Pancreas (tissue), 10 donors: ENCODE results near the gene HIVEP2. TPM values are rescaled to one million over a fixed set of nuclear protein-coding genes. Genes with fewer than 3 reads are reported as not detected.

Experiments
- ATAC-seq, 4 donors: fragments of 200-7000 bp; cut with Tn5 transposase; one replicate each; pipeline versions ENCODE4 v1.8.0 to v1.9.1; 2020; ENCODE audit warnings: mild to moderate bottlenecking in 4 of 4, moderate library complexity in 4 of 4
- DNase-seq, 6 donors: peaks; one replicate each; pipeline ENCODE4 v3.0.0-alpha.2; 2020
- FAIRE-seq: peaks from 2 replicates; lab custom pipeline; 2012; peaks lifted over from hg19 to GRCh38; lab: Jason Lieb, UNC
- H3K27ac ChIP-seq, 4 donors: fragments of 200-600 bp; sonication (generic); 1 replicate in 3 of 4; 2 replicates in 1 of 4; pipeline versions ENCODE4 v1.5.0 to v1.8.0; 2020
- H3K27me3 ChIP-seq, 4 donors: fragments of 200-600 bp; one replicate each; pipeline ENCODE4 v1.8.0; 2021
- H3K36me3 ChIP-seq, 3 donors: fragments of 200-600 bp; sonication (generic) in 1 of 3; one replicate each; pipeline versions ENCODE4 v1.5.0 to v1.8.0; 2020 to 2021
- H3K4me1 ChIP-seq, 3 donors: fragments of 200-600 bp; one replicate each; pipeline ENCODE4 v1.8.0; 2021
- H3K4me3 ChIP-seq, 4 donors: fragments of 200-600 bp; sonication (generic) in 2 of 4; one replicate each; pipeline versions ENCODE4 v1.5.0 to v1.8.0; 2020 to 2021
- H3K9me3 ChIP-seq, 4 donors: fragments of 200-600 bp; one replicate each; pipeline ENCODE4 v1.8.0; 2021
- WGBS, 2 donors: extraction: QIAGEN DNeasy Blood & Tissue Kit; methylation state at CpG; one replicate each; pipeline ENCODE4 v1.1.7; 2013; 5-methylcytosine and 5-hydroxymethylcytosine counted together
- intact Hi-C, 3 donors: fragments of 100-400 bp; cut with DNase I; formaldehyde crosslinking; loops; one replicate each; pipeline versions ENCODE4 v1.11.1 to v1.14.2; 2022
- polyA plus RNA-seq, 2 donors: library from polyadenylated mRNA; stranded (reverse); fragments of 200-250 nt; gene quantifications; one replicate each; pipeline ENCODE4 v1.2.3, GENCODE V29; 2013
- total RNA-seq, 6 donors: library from RNA; stranded (reverse); fragmentation: NEBNext Ultra II Directional in 4 of 6; extraction: Animal tissue kit (Norgen Biotek cat#: 25700) in 4 of 6; gene quantifications; one replicate each; pipeline versions ENCODE4 v1.2.1 to v1.2.4, GENCODE V29; 2021 to 2023
- TF ChIP-seq, protein P1 (sequence below), 4 donors: fragments of 200-600 bp; sonication (generic) in 3 of 4; IDR thresholded peaks; one replicate each; pipeline versions ENCODE4 v1.5.0 to v1.8.0; 2021; ENCODE audit warnings: antibody characterized with exemption in 4 of 4
- donor health status: healthy with polysubstance abuse.
- donor health status: DM: no; HTN: no; CAD: no; lungs with moderate emphysema.
- donor health status: DM: no; HTN: no; CAD: no.
- donor health status: control.
- donor health status: control.
- donor health status: Bipolar disorder and iron deficiency.
- donor health status: DM: yes; HTN: yes; CAD: no.
- donor health status: DM: no; HTN: no; CAD: no.
- donor health status: DM: no; HTN: no; CAD: no.
- donor health status: DM: yes; HTN: yes; CAD: no.

Gene HIVEP2
- total and polyA plus RNA-seq, 8 donors, result 3.8 to 14.0 (median 8.6) TPM

DNA sequence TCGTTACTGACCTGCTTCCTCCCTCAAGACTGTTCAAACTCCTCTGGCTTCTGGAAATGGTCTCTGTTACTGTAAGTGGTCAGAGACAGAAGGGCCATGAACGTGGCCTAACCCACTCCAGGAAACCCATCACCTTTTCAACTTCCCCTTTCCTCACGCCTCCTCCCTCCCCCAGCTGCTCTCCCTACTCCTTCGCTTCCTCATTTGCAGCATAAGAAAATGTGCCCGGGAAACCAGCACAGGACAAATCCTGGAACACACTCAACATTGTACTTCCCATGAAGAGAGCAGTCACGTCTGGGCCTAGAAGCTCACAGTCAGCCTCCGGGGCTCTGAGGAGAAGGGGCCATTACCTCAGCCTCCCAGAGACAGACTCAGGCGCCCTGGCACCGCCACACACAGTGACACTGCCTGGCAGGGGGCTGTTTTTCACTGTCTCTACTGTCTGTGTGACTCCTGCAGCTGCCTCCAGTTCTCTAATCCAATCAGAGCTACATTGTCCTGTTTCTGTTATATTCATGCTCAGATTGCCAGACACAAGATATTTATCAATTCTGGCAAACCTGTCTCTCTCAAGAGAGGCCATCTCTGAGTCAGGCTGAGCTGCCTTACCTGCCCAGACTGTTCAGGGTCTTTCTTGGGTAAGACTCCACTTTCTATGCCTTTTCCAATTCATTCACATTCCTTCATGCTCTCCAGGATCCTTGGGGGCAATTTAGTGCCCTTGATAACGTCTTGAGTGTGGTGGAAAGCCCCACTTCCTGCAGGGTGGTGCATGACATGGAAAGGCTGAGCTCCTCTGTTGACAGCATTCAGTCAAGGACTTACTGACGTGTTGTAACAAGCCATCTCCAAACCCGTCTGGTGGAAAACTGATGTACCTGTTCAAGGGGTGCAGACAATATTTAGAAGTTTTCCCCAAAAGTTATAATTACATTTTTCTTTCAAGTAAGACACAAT is 242.2 kb downstream of the HIVEP2 start:
- peaks cover 0 to 4% (median 0%) of the 10 kb centered on the region in 3 donors for H3K4me1 ChIP-seq

More for the DNA sequence above, 242.2 kb downstream of the HIVEP2 start:
- DNase-seq (peak in 1 of 6 donors; percentile 43), ATAC-seq (peak in 3 of 4 donors; percentile 50 to 77 (median 68)), FAIRE-seq (no peak)
- TF ChIP-seq, protein P1, sequence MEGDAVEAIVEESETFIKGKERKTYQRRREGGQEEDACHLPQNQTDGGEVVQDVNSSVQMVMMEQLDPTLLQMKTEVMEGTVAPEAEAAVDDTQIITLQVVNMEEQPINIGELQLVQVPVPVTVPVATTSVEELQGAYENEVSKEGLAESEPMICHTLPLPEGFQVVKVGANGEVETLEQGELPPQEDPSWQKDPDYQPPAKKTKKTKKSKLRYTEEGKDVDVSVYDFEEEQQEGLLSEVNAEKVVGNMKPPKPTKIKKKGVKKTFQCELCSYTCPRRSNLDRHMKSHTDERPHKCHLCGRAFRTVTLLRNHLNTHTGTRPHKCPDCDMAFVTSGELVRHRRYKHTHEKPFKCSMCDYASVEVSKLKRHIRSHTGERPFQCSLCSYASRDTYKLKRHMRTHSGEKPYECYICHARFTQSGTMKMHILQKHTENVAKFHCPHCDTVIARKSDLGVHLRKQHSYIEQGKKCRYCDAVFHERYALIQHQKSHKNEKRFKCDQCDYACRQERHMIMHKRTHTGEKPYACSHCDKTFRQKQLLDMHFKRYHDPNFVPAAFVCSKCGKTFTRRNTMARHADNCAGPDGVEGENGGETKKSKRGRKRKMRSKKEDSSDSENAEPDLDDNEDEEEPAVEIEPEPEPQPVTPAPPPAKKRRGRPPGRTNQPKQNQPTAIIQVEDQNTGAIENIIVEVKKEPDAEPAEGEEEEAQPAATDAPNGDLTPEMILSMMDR (IDR thresholded peaks at IDR 0.05), result no peak
- Histone ChIP-seq H3K4me3 (no peak overlapping the region), H3K27me3 (no peaks in the 10 kb centered on the region), H3K36me3 (no peaks in the 10 kb centered on the region), H3K27ac (peak overlapping the region in 1 of 4 donors; percentile 37), H3K9me3 (no peaks in the 10 kb centered on the region)
- intact Hi-C loops, result no loop called here
- 67 to 68% methylated on average over 12 of the region's 12 CpGs for WGBS, 2 donors

Other genes starting within 250 kb of the HIVEP2 start
- 10 to 100 TPM in 4 of 6 donors, 1 to 10 TPM in 2; 8.7 to 18.7 (median 12.8) TPM for gene AIG1, start 115.7 kb upstream of the HIVEP2 start, total RNA-seq
- 10 to 100 TPM; 16.5 to 28.9 TPM for gene AIG1, start 115.7 kb upstream of the HIVEP2 start, polyA plus RNA-seq